Measurements from ENCODE around the gene GEMIN7.

GRCh38 chr19:45138303-45138751 lies 59.3 kb downstream of the GEMIN7 start:
- TF ChIP-seq EZH2 (IDR thresholded peaks at IDR 0.05; ENCODE audit: borderline replicate concordance, low read length): no peak
- TF ChIP-seq, protein P1, sequence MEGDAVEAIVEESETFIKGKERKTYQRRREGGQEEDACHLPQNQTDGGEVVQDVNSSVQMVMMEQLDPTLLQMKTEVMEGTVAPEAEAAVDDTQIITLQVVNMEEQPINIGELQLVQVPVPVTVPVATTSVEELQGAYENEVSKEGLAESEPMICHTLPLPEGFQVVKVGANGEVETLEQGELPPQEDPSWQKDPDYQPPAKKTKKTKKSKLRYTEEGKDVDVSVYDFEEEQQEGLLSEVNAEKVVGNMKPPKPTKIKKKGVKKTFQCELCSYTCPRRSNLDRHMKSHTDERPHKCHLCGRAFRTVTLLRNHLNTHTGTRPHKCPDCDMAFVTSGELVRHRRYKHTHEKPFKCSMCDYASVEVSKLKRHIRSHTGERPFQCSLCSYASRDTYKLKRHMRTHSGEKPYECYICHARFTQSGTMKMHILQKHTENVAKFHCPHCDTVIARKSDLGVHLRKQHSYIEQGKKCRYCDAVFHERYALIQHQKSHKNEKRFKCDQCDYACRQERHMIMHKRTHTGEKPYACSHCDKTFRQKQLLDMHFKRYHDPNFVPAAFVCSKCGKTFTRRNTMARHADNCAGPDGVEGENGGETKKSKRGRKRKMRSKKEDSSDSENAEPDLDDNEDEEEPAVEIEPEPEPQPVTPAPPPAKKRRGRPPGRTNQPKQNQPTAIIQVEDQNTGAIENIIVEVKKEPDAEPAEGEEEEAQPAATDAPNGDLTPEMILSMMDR (IDR thresholded peaks at IDR 0.05; ENCODE audit: low read length): no peak

Data from OCI-LY1 (cell line).